AG09309 (cell line): Measurements from ENCODE around the gene G3BP2.

Source experiments
- DNase-seq: peaks from one replicate; pipeline ENCODE4 v3.0.0-alpha.2; 2010; ENCODE audit warnings: low read depth
- H3K4me3 ChIP-seq: 2 replicates; pipeline ENCODE4 v1.5.1; 2011; ENCODE audit warnings: mild to moderate bottlenecking, low read depth, low read length, moderate library complexity; ENCODE audit not compliant: control insufficient read depth
- CTCF ChIP-seq: IDR thresholded peaks from 2 replicates; pipeline ENCODE4 v1.5.1; 2011; ENCODE audit warnings: mild to moderate bottlenecking, low read depth, low read length, inconsistent platforms; ENCODE audit not compliant: insufficient read depth, control insufficient read depth; ENCODE audit errors: missing control alignments

Gene G3BP2

GRCh38 chr4:75660491-75660890, 12.7 kb downstream of the G3BP2 start:
- no peak overlapping the region for H3K4me3 ChIP-seq
- DNase-seq, result no peak
- TF ChIP-seq CTCF, result no peak

- no peak for DNase-seq
- H3K4me3 ChIP-seq, result no peak overlapping the region
- no peak for TF ChIP-seq CTCF
Observed at GRCh38 chr4:75659512-75660031, 13.6 kb downstream of the G3BP2 start.

GRCh38 chr4:75658876-75659275, 14.3 kb downstream of the G3BP2 start:
- DNase-seq, result no peak
- H3K4me3 ChIP-seq, result no peak overlapping the region
- no peak for TF ChIP-seq CTCF

GRCh38 chr4:75655562-75655961, 17.6 kb downstream of the G3BP2 start:
- no peak for DNase-seq
- H3K4me3 ChIP-seq, result no peak overlapping the region
- TF ChIP-seq CTCF, result no peak

GRCh38 chr4:75654905-75655304, 18.3 kb downstream of the G3BP2 start:
- no peak for TF ChIP-seq CTCF
- H3K4me3 ChIP-seq, result no peak overlapping the region
- DNase-seq, result no peak

GRCh38 chr4:75653845-75654503, 19.2 kb downstream of the G3BP2 start:
- H3K4me3 ChIP-seq, result no peak overlapping the region
- TF ChIP-seq CTCF, result peak; percentile 71
- no peak for DNase-seq
